Measurements from ENCODE around the gene ANKS1B.

The ANKS1B gene

DNA sequence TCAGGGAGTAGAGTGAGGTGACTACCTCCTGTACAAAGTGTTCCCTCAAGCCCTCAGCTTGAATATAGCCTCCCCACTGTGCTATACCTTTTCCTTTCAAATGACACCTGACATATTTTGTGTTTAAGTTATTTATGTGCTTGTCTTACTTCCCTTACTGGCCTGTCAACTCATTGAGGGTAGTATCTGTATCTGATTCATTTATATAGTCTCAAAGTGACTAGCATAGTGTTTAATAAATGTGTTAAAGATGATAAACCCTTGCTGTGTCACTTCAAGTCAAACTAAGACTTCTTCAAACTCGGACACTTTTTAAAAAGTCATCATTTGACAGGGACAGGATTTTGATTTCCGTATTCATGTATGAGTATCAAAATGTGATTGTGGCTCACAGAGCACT is 1287.5 kb downstream of the ANKS1B start:
- no peak overlapping the region for H2AFZ ChIP-seq (ENCODE audit: low read length)
- no peak overlapping the region for H3K4me3 ChIP-seq (ENCODE audit: low read length, poor library complexity, severe bottlenecking)
- no peaks in the 10 kb centered on the region for H4K20me1 ChIP-seq (ENCODE audit: insufficient read depth, low read length, poor library complexity, severe bottlenecking)
- H3K4me1 ChIP-seq (ENCODE audit: insufficient read depth, low read length, poor library complexity, severe bottlenecking), result no peaks in the 10 kb centered on the region
- H3K9ac ChIP-seq (ENCODE audit: low read depth, low read length, poor library complexity, severe bottlenecking), result no peak overlapping the region
- peaks cover 18% of the 10 kb centered on the region; the same call in 1 of the 2 replicates for H3K36me3 ChIP-seq (ENCODE audit: insufficient read depth, low read length)
- no peaks in the 10 kb centered on the region for H3K79me2 ChIP-seq (ENCODE audit: insufficient read depth, low read length)
- no peak overlapping the region for H3K4me2 ChIP-seq (ENCODE audit: low read depth, low read length, poor library complexity, severe bottlenecking)
- H3K27me3 ChIP-seq (ENCODE audit: insufficient read depth, low read length, poor library complexity, severe bottlenecking), result no peaks in the 10 kb centered on the region
- no peaks in the 10 kb centered on the region for H3F3A ChIP-seq (ENCODE audit: low read depth)
- no peak for TF ChIP-seq EZH2phosphoT487 (IDR thresholded peaks at IDR 0.05; ENCODE audit: borderline replicate concordance)
- TF ChIP-seq, protein P1, sequence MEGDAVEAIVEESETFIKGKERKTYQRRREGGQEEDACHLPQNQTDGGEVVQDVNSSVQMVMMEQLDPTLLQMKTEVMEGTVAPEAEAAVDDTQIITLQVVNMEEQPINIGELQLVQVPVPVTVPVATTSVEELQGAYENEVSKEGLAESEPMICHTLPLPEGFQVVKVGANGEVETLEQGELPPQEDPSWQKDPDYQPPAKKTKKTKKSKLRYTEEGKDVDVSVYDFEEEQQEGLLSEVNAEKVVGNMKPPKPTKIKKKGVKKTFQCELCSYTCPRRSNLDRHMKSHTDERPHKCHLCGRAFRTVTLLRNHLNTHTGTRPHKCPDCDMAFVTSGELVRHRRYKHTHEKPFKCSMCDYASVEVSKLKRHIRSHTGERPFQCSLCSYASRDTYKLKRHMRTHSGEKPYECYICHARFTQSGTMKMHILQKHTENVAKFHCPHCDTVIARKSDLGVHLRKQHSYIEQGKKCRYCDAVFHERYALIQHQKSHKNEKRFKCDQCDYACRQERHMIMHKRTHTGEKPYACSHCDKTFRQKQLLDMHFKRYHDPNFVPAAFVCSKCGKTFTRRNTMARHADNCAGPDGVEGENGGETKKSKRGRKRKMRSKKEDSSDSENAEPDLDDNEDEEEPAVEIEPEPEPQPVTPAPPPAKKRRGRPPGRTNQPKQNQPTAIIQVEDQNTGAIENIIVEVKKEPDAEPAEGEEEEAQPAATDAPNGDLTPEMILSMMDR (conservative IDR thresholded peaks at IDR 0.05; ENCODE audit: low read length), result no peak
- H3K9me2 ChIP-seq (replicated peaks; ENCODE audit: low read depth, low read length), result no peaks in the 10 kb centered on the region
- no peaks in the 10 kb centered on the region for H3K9me3 ChIP-seq (ENCODE audit: insufficient read depth, low read depth, low read length)

DNA sequence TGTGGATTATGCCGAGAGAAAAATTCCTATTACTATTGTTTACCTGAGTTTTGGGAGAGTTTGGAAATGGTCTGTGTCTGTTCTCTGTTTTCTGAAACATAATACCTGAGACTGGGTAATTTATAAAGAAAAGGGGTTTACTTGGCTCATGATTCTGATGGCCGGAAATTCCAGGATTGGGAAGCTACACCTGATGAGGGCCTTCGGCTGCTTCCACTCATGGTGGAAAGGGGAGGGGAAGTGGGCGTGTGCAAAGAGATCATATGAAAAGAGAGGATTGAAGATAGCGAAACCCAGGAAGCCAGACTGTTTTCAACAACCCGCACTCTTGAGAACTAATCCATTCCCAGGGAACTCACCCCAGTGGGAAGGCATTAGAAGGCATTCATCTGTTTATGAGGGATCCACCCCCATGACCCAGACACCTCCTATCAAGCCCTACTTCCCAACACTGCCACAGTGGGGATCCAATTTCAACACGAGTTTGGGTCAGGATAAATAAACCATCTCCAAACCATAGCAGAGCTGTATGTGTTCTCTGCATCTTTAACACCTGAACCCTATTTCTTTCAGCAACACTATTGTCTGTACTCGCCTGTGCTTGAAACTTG is 1288.6 kb downstream of the ANKS1B start:
- no peak overlapping the region for H3K9ac ChIP-seq (ENCODE audit: low read depth, low read length, poor library complexity, severe bottlenecking)
- H3K4me3 ChIP-seq (ENCODE audit: low read length, poor library complexity, severe bottlenecking), result no peak overlapping the region

DNA sequence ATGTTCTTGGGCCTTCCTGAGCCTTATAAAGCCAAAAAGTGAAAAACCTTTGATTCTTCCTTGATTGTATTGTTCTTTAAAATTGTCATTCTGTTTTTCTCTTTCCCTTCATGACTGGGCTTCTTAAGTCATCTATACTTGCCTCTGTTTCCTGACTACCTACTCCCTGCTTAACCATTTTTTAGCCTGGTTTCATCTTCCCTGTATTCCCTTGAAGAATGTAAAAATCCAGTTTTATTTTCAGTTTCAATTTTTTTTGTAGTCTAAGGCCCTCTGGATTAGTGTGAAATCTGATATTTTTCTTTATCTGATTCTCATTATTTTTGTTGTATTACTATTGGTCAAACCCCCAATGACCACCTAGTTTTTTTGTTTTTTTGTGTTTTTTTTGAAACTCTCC is 1293.4 kb downstream of the ANKS1B start:
- Histone ChIP-seq H3K9ac (ENCODE audit: low read depth, low read length, poor library complexity, severe bottlenecking) (no peak overlapping the region), H3K27me3 (ENCODE audit: insufficient read depth, low read length, poor library complexity, severe bottlenecking) (no peaks in the 10 kb centered on the region), H3F3A (ENCODE audit: low read depth) (no peaks in the 10 kb centered on the region), H3K4me1 (ENCODE audit: insufficient read depth, low read length, poor library complexity, severe bottlenecking) (no peaks in the 10 kb centered on the region), H3K4me2 (ENCODE audit: low read depth, low read length, poor library complexity, severe bottlenecking) (no peak overlapping the region), H3K36me3 (ENCODE audit: insufficient read depth, low read length) (peaks cover 12% of the 10 kb centered on the region; the same call in 1 of the 2 replicates), H2AFZ (ENCODE audit: low read length) (no peak overlapping the region), H3K4me3 (ENCODE audit: low read length, poor library complexity, severe bottlenecking) (no peak overlapping the region), H3K9me3 (ENCODE audit: insufficient read depth, low read depth, low read length) (no peaks in the 10 kb centered on the region), H4K20me1 (ENCODE audit: insufficient read depth, low read length, poor library complexity, severe bottlenecking) (no peaks in the 10 kb centered on the region), H3K79me2 (ENCODE audit: insufficient read depth, low read length) (no peaks in the 10 kb centered on the region), H3K9me2 (replicated peaks; ENCODE audit: low read depth, low read length) (no peaks in the 10 kb centered on the region)
- no peak for TF ChIP-seq EZH2phosphoT487 (IDR thresholded peaks at IDR 0.05; ENCODE audit: borderline replicate concordance)
- TF ChIP-seq, protein P1 (conservative IDR thresholded peaks at IDR 0.05; ENCODE audit: low read length), result no peak

More for the DNA sequence above, 1288.6 kb downstream of the ANKS1B start:
- TF ChIP-seq EZH2phosphoT487 (IDR thresholded peaks at IDR 0.05; ENCODE audit: borderline replicate concordance), result no peak
- TF ChIP-seq, protein P1 (conservative IDR thresholded peaks at IDR 0.05; ENCODE audit: low read length), result no peak
- Histone ChIP-seq H2AFZ (ENCODE audit: low read length) (no peak overlapping the region), H3K9me3 (ENCODE audit: insufficient read depth, low read depth, low read length) (no peaks in the 10 kb centered on the region), H3K27me3 (ENCODE audit: insufficient read depth, low read length, poor library complexity, severe bottlenecking) (no peaks in the 10 kb centered on the region), H3F3A (ENCODE audit: low read depth) (no peaks in the 10 kb centered on the region), H4K20me1 (ENCODE audit: insufficient read depth, low read length, poor library complexity, severe bottlenecking) (no peaks in the 10 kb centered on the region), H3K4me1 (ENCODE audit: insufficient read depth, low read length, poor library complexity, severe bottlenecking) (no peaks in the 10 kb centered on the region), H3K4me2 (ENCODE audit: low read depth, low read length, poor library complexity, severe bottlenecking) (no peak overlapping the region), H3K79me2 (ENCODE audit: insufficient read depth, low read length) (no peaks in the 10 kb centered on the region), H3K36me3 (ENCODE audit: insufficient read depth, low read length) (peaks cover 17% of the 10 kb centered on the region; the same call in 1 of the 2 replicates), H3K9me2 (replicated peaks; ENCODE audit: low read depth, low read length) (no peaks in the 10 kb centered on the region)
